AG10803 (cell line): ENCODE data around the gene TEX35.

Experiments used
- DNase-seq: peaks from one replicate; pipeline ENCODE4 v3.0.0; 2010; ENCODE audit warnings: low read depth
- H3K4me3 ChIP-seq: 2 replicates; pipeline ENCODE4 v1.5.1; 2011; ENCODE audit warnings: mild to moderate bottlenecking, low read length, control low read depth
- TF ChIP-seq, protein P1 (sequence below): conservative IDR thresholded peaks from 2 replicates; pipeline ENCODE4 v1.5.1; 2011; ENCODE audit warnings: mild to moderate bottlenecking, low read length, control low read depth, inconsistent platforms

TEX35 gene

DNA sequence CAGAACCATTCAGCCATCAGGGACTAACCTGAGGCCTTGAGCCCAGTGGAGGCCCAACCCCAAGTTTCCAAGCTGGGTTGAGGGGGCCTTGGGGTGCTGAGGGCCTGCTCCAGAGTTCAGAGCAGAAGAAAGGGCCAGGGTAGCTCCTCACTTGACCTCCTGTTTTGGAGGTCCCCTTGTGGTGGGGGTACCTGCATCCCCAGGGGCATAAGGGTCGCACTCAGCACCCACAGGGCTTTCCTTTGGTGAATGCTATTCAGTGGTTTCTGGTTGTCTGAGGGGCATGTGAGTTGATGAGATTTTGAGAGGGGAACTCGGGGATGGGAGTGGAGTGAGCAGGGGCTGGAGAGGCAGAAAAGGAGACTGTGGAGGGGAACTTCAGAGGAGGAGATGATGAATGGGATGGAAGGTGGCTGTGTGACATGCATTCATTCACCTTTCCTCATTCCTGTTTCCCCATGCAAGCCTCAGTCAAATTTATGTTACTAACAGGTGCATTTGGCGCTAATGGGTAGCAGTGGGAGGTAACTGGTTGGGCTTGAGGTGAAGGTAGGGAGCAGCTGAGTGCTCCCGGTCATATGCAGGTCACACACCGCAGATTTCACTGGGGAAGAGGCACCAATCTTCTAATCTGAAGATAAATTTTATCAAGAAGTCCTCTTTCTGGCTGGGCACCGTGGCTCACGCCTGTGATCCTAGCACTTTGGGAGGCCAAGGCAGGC, 50.4 kb downstream of the TEX35 start:
- H3K4me3 ChIP-seq: no peak overlapping the region
- TF ChIP-seq, protein P1, sequence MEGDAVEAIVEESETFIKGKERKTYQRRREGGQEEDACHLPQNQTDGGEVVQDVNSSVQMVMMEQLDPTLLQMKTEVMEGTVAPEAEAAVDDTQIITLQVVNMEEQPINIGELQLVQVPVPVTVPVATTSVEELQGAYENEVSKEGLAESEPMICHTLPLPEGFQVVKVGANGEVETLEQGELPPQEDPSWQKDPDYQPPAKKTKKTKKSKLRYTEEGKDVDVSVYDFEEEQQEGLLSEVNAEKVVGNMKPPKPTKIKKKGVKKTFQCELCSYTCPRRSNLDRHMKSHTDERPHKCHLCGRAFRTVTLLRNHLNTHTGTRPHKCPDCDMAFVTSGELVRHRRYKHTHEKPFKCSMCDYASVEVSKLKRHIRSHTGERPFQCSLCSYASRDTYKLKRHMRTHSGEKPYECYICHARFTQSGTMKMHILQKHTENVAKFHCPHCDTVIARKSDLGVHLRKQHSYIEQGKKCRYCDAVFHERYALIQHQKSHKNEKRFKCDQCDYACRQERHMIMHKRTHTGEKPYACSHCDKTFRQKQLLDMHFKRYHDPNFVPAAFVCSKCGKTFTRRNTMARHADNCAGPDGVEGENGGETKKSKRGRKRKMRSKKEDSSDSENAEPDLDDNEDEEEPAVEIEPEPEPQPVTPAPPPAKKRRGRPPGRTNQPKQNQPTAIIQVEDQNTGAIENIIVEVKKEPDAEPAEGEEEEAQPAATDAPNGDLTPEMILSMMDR: no peak
- DNase-seq: no peak

DNA sequence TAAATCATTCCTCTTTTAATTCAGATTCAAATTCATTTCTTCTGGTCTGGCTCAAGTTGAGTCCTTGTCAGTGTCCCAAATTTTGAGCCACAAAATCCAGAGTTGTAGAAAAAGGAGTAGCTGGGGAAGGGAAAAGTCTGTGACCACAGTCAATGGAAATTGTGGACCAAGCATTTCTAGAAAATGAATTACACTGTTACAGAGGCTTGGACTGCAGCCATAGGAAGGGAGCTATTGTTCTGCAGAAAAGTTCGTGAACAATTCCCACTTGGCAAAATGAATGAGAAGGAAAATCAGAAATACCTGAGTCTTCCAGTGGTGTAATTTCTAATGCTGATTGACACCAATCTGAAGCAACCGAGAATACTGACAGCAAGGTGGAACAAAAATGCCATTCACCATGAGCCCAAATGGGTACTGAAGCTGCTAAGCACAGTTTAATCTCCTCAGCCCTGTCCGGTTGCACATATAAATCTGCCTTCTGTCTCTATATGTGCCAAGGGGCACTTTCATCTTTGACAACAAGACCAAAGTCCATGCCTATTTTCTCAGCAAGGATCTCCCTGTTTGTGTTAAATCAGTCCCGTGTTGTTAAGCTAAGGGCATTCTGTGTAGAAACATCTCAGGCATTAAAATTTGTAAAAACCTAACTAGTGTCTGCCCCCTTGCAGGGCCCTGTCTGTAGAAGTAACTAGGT, 51.3 kb downstream of the TEX35 start:
- DNase-seq: no peak
- H3K4me3 ChIP-seq: no peak overlapping the region
- TF ChIP-seq, protein P1: no peak

DNA sequence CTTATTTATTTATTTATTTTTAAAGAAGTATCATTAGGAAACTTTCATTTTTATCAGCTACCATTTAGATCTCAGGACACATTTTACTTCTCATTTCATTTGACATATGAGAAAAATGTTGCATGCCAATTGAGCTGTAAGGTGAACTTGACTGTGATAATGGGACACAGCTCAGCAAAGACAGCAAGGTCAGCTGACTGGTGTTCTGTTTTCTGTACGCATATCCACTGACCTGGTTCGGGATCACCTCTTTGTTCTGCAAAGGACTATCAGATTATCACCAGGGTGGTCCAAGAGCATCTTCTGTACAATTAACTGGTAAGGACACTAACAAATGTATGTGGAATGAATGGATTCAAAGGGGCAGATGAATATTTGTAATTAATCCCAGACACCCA, 51.9 kb downstream of the TEX35 start:
- no peak overlapping the region for H3K4me3 ChIP-seq
- DNase-seq: no peak
- TF ChIP-seq, protein P1: no peak

DNA sequence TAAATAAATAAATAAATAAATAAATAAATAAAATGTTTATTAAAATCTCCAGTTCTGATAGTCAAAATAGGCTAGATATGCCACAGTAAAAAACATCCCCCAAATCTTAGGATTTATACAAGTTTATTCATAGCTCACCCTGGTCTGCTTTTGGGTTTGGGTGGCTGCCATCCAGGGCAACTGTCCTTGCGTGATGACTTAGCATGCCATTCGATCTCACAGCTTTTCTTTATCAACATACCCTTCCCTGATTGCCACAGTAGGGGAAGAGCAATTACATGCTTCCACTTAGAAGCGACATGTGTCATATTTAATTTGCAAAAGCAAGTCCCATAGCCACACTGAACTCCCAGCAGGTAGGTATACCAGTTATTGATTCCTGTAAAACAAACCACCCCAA, 52.7 kb downstream of the TEX35 start:
- TF ChIP-seq, protein P1: no peak

DNA sequence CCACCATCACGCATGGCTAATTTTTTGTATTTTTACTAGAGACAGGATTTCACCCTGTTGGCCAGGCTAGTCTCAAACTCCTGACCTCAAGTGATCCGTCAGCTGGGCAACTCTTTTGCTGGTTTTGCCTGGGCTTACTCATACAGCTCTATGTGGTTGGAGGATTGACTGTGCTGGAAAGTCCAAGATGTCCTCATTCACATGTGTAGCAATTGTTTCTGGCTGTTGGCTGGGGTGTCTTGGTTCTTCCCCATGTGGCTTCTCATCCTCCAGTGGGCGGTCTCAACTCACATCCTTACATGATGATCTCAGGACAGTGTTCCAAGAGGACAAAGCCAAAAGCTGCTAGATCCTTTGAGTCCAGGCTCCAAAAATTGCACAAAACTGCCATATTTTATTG, 53.3 kb downstream of the TEX35 start:
- no peak overlapping the region for H3K4me3 ChIP-seq
- DNase-seq: peak; percentile 28
- TF ChIP-seq, protein P1: no peak

More for the DNA sequence above, 52.7 kb downstream of the TEX35 start:
- no peak overlapping the region for H3K4me3 ChIP-seq
- DNase-seq: no peak

DNA sequence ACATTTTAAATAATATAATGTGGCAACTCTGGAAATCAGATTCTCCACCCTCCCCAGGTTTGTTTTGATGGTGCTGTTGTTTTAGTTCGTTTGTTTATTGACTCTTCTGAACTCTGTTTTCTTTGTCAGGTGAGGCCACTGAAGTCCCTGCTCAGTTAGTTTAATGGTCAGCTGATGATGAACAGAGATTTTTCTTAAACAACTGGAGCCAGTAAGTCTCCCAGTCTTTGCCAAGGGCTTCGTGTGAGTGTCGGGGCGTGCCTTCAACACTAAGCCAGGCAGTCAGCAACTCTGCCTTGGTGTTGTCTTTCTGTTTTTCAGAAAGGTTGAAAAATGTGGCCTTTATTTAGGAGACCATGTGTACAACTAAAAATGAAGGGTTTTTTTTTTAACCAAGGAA, 58.9 kb downstream of the TEX35 start:
- H3K4me3 ChIP-seq: no peak overlapping the region
- no peak for DNase-seq
- TF ChIP-seq, protein P1: no peak
